ENCODE data around the gene HDAC8.

DNA sequence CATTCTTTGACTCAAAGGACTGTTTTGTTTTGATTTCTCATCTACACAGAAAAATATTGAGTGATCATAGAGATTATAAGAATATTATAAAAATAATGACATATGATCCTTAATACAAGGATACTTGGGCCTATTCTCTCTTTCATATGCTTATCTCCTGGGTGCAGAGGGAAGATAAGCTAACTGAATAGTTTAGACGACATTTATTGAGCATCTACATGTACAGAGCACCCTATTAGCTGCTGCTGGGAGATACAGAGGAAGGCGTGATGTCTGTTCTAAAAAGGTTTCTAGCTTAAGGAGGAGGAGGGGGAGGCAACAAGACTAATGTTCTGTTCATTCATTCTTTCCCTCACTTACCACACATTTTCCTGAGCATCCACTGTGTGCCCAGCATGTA lies 106.8 kb downstream of the HDAC8 start:
- TF ChIP-seq POLR2A (IDR thresholded peaks at IDR 0.05; ENCODE audit: low read length) (no peak), GATA1 (IDR thresholded peaks at IDR 0.05; ENCODE audit: low read depth, low read length) (no peak)
